Stomach (tissue), 4 donors: ENCODE results near the gene SLC5A8.

ENCODE experiments used
- POLR2AphosphoS5 ChIP-seq, 3 donors: sonication (generic); formaldehyde crosslinking; IDR thresholded peaks; one replicate each; pipeline ENCODE4 v1.6.1; 2016; ENCODE audit warnings: antibody characterized with exemption in 3 of 3
- TF ChIP-seq, protein P1 (sequence below), 7 experiments: fragments of 450-650 bp in 4 of 7; fragments of 200-600 bp in 3 of 7; sonication (generic) in 3 of 7; IDR thresholded peaks; one replicate each; pipeline ENCODE4 v1.5.1; 2016 to 2019; ENCODE audit warnings: antibody characterized with exemption in 7 of 7, control low read depth in 2 of 7, mild to moderate bottlenecking in 1 of 7

DNA sequence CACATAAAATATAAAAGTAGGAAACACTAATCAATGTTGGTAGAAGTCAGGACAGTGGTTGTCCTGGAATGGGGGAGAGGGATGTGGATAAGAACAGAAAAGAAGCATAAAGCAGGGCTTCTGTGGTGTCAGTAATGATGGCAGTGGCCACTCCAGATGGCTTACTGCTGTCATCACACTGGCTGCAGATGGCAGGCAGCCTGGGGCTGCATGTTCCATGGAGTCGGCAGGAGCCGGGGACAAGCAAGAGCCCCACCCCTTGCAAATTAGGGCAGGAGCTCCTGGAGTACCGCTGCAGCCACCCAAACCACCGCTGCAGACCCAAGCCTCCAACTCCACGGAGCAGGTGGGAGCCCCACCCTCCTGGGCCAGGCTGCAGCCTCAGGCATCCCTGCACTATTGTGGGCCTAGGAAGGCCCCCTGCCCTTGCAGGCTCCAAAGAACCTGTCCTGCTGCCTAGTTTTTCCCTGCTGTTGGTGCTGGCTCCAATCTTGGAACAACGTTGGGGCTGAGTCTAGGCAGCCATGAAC lies 28.8 kb upstream of the SLC5A8 start:
- TF ChIP-seq, protein P1, sequence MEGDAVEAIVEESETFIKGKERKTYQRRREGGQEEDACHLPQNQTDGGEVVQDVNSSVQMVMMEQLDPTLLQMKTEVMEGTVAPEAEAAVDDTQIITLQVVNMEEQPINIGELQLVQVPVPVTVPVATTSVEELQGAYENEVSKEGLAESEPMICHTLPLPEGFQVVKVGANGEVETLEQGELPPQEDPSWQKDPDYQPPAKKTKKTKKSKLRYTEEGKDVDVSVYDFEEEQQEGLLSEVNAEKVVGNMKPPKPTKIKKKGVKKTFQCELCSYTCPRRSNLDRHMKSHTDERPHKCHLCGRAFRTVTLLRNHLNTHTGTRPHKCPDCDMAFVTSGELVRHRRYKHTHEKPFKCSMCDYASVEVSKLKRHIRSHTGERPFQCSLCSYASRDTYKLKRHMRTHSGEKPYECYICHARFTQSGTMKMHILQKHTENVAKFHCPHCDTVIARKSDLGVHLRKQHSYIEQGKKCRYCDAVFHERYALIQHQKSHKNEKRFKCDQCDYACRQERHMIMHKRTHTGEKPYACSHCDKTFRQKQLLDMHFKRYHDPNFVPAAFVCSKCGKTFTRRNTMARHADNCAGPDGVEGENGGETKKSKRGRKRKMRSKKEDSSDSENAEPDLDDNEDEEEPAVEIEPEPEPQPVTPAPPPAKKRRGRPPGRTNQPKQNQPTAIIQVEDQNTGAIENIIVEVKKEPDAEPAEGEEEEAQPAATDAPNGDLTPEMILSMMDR (IDR thresholded peaks at IDR 0.05) = no peak
- TF ChIP-seq POLR2AphosphoS5 (IDR thresholded peaks at IDR 0.05) = no peak
